Measurements from ENCODE around the gene VRK3.
"Not testable (repeated sequence)": the region's sequence is repeated elsewhere in the genome, so short reads cannot be mapped to it uniquely, and the experiment has no call there.

Gene VRK3

GRCh38 chr19:49986354-49986753 is 38.8 kb downstream of the VRK3 start:
- no peak for DNase-seq

DNA sequence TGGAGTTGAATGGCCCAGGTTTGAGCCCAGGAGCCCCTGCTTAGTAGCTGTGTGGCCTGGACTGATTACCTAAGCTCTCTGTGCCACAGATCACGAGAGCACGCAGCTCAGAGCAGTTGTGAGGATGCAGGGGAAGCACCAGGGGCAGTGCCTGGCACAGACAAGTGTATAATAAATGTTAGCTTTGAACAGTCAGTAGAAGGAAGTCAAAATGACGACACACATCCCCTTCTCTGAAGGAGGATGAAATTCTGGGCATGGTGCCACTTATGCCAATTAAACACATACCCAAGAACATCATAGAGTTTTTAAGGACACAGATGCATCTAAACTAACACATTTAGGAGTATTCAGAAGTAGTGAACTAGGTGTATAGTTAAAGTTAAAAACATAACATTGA is 39.3 kb downstream of the VRK3 start:
- DNase-seq: no peak

GRCh38 chr19:49984491-49984890 is 40.7 kb downstream of the VRK3 start:
- no peak for DNase-seq

DNA sequence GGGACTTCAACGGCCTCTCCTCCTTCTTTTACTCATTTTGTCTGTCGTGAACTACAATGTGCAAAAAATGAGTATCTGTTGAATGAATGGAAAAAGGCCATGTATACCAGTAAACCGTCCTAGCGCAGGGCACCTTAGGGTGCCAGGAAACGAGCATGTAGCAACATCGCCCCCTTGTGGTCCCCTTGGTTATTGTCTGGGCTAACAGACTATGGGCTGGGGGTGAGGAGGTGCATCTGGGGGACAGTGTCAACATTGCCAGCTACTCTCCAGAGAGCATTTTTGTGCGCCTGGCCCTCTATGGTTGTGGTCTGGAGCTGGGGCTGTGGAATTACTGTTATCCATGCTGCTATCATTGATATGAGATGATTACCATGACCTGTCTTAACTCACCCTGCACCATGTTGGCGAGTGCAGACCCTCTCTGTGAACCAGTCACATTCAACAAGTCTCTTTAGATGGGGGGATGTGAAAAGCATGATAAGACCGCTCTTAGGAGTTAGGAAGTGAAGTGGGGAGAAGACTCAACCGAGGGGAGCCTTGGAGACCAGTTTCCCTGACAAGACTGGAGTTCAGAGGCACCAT is 41.4 kb downstream of the VRK3 start:
- DNase-seq: peak; percentile 67 to 82

DNA sequence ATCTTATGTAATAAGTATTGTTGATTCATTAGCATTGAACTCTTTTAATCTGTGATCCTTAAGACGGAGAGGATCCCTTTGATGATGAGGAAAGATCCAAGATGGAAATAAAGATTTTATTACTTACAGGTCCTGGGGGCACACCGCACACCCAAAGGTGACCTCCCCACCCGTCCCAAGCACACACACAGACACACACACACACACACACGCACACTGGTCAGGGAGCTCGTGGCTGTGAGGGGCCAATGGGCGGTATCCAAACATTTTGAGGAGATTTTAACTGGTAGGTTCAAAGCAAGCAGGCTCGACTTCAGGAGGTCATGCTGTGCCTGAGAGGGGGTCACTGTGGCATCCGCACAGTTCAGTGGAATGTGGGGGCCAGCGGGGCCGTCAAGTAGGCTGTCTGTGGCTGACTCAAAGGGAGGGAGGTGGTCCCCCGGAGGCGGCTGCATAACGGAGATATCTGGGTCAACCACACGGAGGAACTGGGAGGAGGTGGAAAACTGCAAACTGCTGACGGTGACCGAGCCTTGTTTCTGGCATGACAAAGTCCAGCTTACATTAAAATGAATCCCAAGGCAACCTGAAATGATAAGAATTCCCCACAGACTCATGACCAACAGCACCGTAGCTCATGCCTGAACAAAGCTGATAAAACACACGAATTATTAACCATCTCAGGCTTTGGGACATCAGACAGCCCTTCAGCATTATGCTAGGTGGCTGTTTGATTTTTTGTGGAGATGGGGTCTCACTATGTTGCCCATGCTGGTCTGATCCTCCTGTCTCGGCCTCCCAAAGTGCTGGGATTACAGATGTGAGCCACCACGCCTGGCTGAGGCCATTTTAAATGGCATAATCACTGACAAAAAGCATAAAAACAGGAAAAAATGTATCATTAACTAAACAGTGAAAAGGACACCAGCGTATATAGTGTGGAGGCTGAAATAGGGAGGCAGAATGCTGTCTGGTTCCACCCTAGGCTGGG is 43.3 kb downstream of the VRK3 start:
- no peak for DNase-seq

DNA sequence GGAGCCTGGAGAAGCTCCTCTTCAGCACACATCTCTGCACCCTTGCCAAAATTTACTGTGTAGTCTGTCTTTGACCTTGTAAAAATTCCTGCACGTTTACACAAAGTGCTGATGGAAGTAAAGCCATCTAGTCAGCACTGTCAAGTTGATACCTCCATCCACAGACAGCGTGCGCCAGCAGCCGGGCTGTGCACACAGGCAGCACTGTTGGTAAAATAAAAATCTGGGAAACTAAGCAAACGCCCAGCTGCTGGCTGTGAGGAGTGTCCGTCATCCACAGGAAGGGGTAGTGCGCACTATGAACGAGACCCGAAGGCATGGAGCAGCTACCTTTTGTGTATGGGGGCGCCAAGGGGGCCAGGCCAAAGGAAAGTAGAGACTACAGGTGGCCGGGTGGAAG is 46.8 kb downstream of the VRK3 start:
- no peak for DNase-seq

DNA sequence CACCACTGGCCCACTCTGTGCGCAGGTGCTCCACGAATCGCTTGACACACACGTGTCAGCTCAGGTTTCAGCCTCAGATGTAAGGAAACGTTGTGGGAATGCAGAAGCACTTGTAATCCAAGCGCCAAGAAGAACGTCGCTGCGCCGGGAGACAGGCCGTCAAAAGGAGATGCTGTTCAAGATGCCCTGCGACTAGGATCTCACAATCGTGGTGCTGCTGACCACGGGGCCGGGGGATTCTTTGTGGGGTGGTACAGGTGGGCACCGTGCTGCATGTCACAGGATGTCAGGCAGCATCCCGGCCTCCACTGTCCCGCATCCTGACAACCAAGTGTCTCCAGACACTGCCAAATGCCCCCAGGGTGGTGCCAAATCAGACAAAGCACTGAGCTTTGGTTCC is 47.3 kb downstream of the VRK3 start:
- no peak for DNase-seq

- no peak for DNase-seq
Observed at GRCh38 chr19:49977076-49977475, 48.1 kb downstream of the VRK3 start.

GRCh38 chr19:49976496-49976895 is 48.7 kb downstream of the VRK3 start:
- DNase-seq: no peak

DNA sequence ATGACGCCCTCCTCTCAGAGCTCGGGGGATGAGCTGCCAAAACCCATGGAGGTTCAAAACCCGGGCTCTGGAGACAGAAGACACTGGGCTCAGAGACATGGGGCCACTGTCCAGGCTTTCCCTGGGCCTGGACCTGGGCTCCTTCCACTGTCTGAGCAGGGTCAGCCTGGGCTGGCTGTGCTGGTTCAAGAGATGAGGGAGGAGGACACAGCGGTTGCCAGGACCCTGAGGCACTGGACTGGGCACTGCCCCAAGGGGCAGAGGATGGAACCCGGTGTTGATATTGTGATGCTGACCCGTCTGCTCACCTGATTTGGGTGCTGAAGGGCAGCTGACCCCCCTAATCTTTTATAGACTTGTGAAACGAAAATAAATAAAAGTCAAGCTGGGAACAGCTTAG is 50.1 kb downstream of the VRK3 start:
- DNase-seq: no peak

GRCh38 chr19:49973987-49974386 is 51.2 kb downstream of the VRK3 start:
- DNase-seq: no peak

DNA sequence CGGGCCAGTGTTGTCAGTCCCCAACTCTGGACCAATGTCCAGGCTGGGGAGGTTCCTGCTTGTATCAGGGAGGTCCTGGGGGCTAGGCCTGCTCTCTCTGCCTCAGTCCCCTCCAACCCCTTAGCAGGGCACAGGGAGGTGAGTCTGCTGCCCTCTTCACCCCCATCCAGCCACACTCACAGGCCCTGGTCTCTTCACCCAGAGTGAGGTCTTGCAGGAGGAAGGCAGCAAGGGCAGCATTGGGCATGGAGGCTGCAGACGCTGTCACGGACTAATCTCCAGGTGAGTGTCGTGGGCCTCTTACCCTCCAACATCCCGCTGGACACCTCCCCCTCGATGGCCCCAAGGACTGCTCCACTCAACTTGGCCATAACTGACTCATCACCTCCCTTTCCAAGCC is 52.3 kb downstream of the VRK3 start:
- DNase-seq: no peak

DNA sequence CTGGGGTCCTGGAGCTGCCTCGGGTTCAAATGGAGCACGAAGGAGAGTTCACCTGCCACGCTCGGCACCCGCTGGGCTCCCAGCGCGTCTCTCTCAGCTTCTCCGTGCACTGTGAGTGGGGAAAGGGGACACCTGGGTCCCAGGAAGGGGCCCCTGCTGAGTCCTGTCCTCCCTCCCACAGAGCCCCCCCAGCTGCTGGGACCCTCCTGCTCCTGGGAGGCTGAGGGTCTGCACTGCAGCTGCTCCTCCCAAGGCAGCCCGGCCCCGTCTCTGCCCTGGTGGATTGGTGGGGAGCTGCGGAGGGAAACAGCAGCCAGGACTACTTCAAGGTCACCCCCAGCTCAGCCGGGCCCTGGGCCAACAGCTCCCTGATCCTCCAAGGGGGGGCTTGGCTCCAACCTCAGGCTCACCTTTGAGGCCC is 53.2 kb downstream of the VRK3 start:
- no peak for DNase-seq

DNA sequence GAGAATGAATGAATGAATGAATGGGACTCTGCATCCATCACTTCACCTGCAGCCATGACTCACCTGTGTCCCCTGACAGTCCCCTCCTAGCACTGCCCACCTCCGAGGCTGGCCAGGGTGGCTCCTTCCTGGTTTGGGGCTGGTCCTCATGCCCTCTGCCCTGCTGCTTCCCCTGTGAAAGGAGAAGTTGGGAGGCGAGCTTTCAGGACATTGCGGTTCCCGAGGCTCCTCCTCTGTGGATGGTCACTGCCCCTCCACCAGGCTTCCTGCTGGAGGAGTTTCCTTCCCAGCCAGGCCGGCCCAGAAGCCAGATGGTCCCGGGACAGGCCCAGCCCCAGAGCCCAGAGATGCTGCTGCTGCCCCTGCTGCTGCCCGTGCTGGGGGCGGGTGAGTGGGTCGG is 55.8 kb downstream of the VRK3 start:
- DNase-seq: not testable (repeated sequence)

GRCh38 chr19:49968279-49968922 is 56.8 kb downstream of the VRK3 start:
- DNase-seq: no peak

DNA sequence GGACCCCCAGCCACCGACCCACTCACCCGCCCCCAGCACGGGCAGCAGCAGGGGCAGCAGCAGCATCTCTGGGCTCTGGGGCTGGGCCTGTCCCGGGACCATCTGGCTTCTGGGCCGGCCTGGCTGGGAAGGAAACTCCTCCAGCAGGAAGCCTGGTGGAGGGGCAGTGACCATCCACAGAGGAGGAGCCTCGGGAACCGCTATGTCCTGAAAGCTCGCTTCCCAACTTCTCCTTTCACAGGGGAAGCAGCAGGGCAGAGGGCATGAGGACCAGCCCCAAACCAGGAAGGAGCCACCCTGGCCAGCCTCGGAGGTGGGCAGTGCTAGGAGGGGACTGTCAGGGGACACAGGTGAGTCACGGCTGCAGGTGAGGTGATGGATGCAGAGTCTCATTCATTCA is 64.2 kb downstream of the VRK3 start, which contains the start of gene SIGLEC11:
SIGLEC11 (minus strand) TSS at position 193 of the 400 bp plus-strand sequence; CDS start at position 102, 91 bp downstream.
- not testable (repeated sequence) for DNase-seq

DNA sequence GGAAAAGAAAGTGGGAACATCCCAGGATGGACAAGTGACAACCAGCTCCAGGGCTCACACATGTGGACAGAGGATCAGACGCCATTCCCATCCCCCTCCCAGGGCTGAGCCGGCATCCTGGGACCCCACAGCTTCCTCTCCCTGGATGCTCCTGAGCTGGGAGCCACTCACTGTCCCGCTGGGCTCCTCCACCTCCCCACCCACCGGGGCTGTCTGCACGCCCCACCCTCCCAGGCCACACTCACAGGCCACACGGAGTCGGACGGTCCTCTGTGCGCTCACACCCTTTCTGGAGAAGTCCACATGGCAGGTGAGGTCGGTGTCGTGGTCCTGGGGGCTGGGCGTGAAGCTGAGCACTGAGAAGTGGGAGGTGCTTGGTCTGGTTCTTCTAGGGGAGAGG is 65.3 kb downstream of the VRK3 start:
- not testable (repeated sequence) for DNase-seq

DNA sequence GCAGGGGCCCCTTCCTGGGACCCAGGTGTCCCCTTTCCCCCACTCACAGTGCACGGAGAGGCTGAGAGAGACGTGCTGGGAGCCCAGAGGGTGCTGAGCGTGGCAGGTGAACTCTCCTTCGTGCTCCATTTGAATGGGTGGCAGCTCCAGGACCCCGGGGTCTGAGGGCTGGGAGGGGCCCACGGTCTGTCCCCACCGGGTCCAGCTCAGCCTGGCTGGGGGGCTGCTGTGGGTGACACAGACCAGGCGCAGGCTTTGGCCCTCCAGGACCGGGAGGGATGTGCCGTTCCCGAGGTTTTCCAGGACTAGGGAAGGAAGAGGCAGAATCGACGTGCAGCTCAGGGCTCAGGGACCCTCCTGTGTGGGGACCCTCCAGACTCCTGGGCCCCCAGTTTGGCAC is 66.6 kb downstream of the VRK3 start:
- DNase-seq: not testable (repeated sequence)

DNA sequence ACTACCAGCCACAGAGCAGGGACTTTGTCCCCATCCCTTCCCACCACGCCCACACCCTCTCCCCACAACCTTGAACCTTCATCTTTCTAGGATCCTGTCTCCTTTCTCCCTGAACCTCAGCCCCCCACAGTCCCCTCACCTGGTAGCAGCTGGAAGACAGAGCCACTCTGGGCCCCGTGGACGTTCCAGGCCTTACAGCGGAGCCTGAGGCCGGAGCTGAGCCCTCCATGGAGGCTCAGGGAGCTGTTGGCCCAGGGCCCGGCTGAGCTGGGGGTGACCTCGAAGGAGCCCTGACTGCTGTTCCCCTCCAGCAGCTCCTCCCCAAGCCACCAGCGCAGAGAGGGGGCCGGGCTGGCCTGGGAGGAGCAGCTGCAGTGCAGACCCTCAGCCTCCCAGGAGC is 67.0 kb downstream of the VRK3 start:
- DNase-seq: not testable (repeated sequence)

DNA sequence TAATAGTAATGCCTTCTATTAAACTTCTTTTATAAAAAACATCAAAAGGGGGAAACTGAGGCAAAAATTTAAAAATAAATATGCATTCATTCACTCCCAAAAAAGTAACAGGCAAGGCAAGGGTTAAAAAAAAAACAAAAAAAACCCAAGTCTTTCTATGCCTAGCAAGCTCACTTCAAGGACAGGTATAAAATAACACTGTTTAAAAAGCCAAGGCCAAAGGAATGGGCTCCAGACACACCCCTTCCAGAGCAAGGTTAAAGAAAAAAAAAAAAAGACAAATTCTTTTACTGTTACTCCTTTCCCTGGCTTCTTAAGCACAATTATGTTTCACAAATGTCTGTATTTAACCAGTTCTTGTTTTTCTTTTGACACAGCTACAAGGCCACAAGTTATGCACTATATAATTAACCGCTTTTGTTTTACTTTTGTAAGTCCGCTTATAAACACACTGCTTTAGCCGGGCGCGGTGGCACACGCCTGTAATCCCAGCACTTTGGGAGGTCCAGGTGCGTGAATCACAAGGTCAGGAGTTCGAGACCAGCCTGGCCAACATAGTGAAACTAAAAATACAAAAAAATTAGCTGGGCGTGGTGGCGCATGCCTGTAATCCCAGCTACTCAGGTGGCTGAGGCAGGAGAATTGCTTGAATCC is 67.8 kb downstream of the VRK3 start:
- DNase-seq: no peak

- no peak for DNase-seq
Observed at GRCh38 chr19:49956115-49956495, 69.1 kb downstream of the VRK3 start.

- no peak for DNase-seq
Observed at GRCh38 chr19:49954933-49955332, 70.2 kb downstream of the VRK3 start.

Measured in stimulated activated CD4-positive, alpha-beta T cell treated with anti-CD3 and anti-CD28 coated beads, Interleukin-4, amount 100 ng/mL, for 4 hours (primary cell).